ENCODE data around the gene ASTN2.

GRCh38 chr9:117014061-117014460, 400.8 kb downstream of the ASTN2 start:
- no peak for TF ChIP-seq CTCF (IDR thresholded peaks at IDR 0.05; ENCODE audit: borderline replicate concordance, extremely low read depth, low read length, poor library complexity, severe bottlenecking)
- no peak for TF ChIP-seq EZH2 (IDR thresholded peaks at IDR 0.05; ENCODE audit: borderline replicate concordance, low read depth, low read length, severe bottlenecking)

Data from DND-41 (cell line).